ENCODE measurements around the gene P2RX4. TPM values are rescaled to one million over a fixed set of nuclear protein-coding genes. Genes with fewer than 3 reads are reported as not detected.

The P2RX4 gene
- total and polyA plus RNA-seq, 12 donors, result 13.3 to 114 (median 34.4) TPM

- 82 to 96% (median 92%) methylated on average over 7 of the region's 7 CpGs for WGBS, 4 donors
Observed at GRCh38 chr12:121245951-121246350, 36.0 kb downstream of the P2RX4 start.

GRCh38 chr12:121246893-121247557 lies 37.1 kb downstream of the P2RX4 start:
- peaks cover 0 to 48% of the 10 kb centered on the region in 2 donors for H3K36me3 ChIP-seq (replicated peaks in 1 of 2)
- intact Hi-C loops (cut with DNase I), result no loop called here
- WGBS, 4 donors, result 94 to 96% (median 95%) methylated on average over 16 of the region's 16 CpGs

More at GRCh38 chr12:121245951-121246350, 36.0 kb downstream of the P2RX4 start:
- no peak for DNase-seq
- no peaks in the 10 kb centered on the region for H3K27me3 ChIP-seq
- TF ChIP-seq POLR2A (IDR thresholded peaks at IDR 0.05) (no peak), CTCF (IDR thresholded peaks at IDR 0.05) (no peak)
- H3K4me1 ChIP-seq (replicated peaks in 1 of 2), result no peaks in the 10 kb centered on the region
- H3K27ac ChIP-seq, result no peak overlapping the region
- H3K9me3 ChIP-seq (replicated peaks in 1 of 3), result no peaks in the 10 kb centered on the region
- H3K4me3 ChIP-seq, result no peak overlapping the region
- intact Hi-C loops (cut with DNase I), result no loop called here
- peaks cover 0 to 42% of the 10 kb centered on the region in 2 donors for H3K36me3 ChIP-seq (replicated peaks in 1 of 2)

DNA sequence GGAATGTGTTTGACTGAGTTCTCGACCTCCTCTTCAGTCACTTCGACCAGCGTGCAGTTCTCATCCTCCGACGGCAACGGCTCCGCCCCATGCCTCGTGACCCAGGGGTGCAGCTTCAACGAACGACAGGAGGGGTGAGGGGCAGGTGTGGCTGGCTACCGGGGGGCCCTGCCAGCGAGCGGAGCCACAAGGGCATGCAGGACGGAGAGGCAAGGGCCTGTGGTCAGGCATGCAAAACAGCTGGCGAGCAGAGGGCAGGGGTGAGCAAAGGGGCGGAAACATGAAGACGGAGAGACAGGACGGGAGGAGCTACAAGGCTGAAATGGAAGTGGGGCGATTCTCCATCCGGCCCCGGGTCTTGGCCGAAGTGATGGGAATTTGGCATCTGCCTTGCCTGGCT lies 38.7 kb downstream of the P2RX4 start:
- H3K4me1 ChIP-seq (replicated peaks in 1 of 2), result no peaks in the 10 kb centered on the region
- intact Hi-C loops (cut with DNase I), result no loop called here
- 87 to 98% (median 93%) methylated on average over 19 to 22 of the region's 22 CpGs for WGBS, 4 donors
- no peak for TF ChIP-seq CTCF (IDR thresholded peaks at IDR 0.05)
- TF ChIP-seq POLR2A (IDR thresholded peaks at IDR 0.05), result no peak
- no peaks in the 10 kb centered on the region for H3K27me3 ChIP-seq
- no peak overlapping the region for H3K4me3 ChIP-seq
- peaks cover 0 to 60% of the 10 kb centered on the region in 2 donors for H3K36me3 ChIP-seq (replicated peaks in 1 of 2)
- H3K27ac ChIP-seq, result no peak overlapping the region
- DNase-seq, result no peak
- H3K9me3 ChIP-seq (replicated peaks in 1 of 3), result no peaks in the 10 kb centered on the region

More at GRCh38 chr12:121246893-121247557, 37.1 kb downstream of the P2RX4 start:
- TF ChIP-seq POLR2A (IDR thresholded peaks at IDR 0.05), result no peak
- no peak for TF ChIP-seq CTCF (IDR thresholded peaks at IDR 0.05)
- H3K9me3 ChIP-seq (replicated peaks in 1 of 3), result no peaks in the 10 kb centered on the region
- no peak overlapping the region for H3K27ac ChIP-seq
- no peaks in the 10 kb centered on the region for H3K27me3 ChIP-seq
- H3K4me3 ChIP-seq, result no peak overlapping the region
- H3K4me1 ChIP-seq (replicated peaks in 1 of 2), result no peaks in the 10 kb centered on the region
- no peak for DNase-seq

DNA sequence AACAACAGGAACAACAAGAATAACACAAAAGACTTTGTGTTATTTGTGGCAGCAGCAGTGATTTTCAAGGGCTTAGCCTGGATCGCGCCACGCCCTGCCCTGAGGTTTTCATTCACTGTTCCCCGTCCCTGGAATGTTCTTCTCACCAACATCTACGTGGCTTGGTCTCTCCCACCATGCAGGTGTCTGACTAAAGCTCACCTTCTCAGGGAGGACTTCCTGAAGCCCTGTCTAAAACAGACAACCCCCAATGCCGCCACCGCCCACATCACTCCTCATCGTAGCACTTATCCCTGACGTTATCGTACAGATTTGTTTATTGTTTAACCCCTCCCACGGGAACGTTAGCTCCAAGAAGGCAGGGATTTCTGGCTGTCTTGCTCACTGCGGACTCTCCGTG lies 40.4 kb downstream of the P2RX4 start:
- TF ChIP-seq POLR2A (IDR thresholded peaks at IDR 0.05) (no peak), CTCF (IDR thresholded peaks at IDR 0.05) (no peak)
- intact Hi-C loops (cut with DNase I), result no loop called here
- peaks cover 0 to 57% of the 10 kb centered on the region in 2 donors for H3K36me3 ChIP-seq (replicated peaks in 1 of 2)
- 84 to 94% (median 91%) methylated on average over 14 of the region's 14 CpGs for WGBS, 4 donors
- H3K27ac ChIP-seq, result no peak overlapping the region
- H3K27me3 ChIP-seq, result no peaks in the 10 kb centered on the region
- no peaks in the 10 kb centered on the region for H3K4me1 ChIP-seq (replicated peaks in 1 of 2)
- H3K4me3 ChIP-seq, result no peak overlapping the region
- DNase-seq, result no peak
- no peaks in the 10 kb centered on the region for H3K9me3 ChIP-seq (replicated peaks in 1 of 3)

All from adrenal gland (tissue), 12 donors.